ENCODE measurements around the gene FCAMR. TPM values are rescaled to one million over a fixed set of nuclear protein-coding genes. Genes with fewer than 3 reads are reported as not detected.

FCAMR gene
- total RNA-seq, 1 experiment from 2014 or later: not detected

GRCh38 chr1:206939841-206940587 is 30.2 kb downstream of the FCAMR start:
- peaks cover under 1% of the 10 kb centered on the region; the same call in 1 of the 2 replicates for H3K27me3 Mint-ChIP-seq (ENCODE audit: low read depth)
- no peak for TF ChIP-seq E2F1 (CRISPR knock-in tag; IDR thresholded peaks at IDR 0.05)
- no peak for TF ChIP-seq ZNF138 (CRISPR knock-in tag; conservative IDR thresholded peaks at IDR 0.05)
- TF ChIP-seq ZNF512 (CRISPR knock-in tag; IDR thresholded peaks at IDR 0.05; ENCODE audit: borderline replicate concordance): no peak
- TF ChIP-seq FOXJ3 (CRISPR knock-in tag; IDR thresholded peaks at IDR 0.05; ENCODE audit: borderline replicate concordance): no peak
- TF ChIP-seq TCF7 (CRISPR knock-in tag; IDR thresholded peaks at IDR 0.05; ENCODE audit: low read depth): no peak
- no peak for TF ChIP-seq SMAD4 (CRISPR knock-in tag; IDR thresholded peaks at IDR 0.05)
- no peak for TF ChIP-seq MLX (CRISPR knock-in tag; IDR thresholded peaks at IDR 0.05)
- TF ChIP-seq NFATC4 (CRISPR knock-in tag; IDR thresholded peaks at IDR 0.05): no peak
- TF ChIP-seq ZNF317 (CRISPR knock-in tag; IDR thresholded peaks at IDR 0.05; ENCODE audit: borderline replicate concordance, low read depth): no peak
- no peak for TF ChIP-seq GTF2I (CRISPR knock-in tag; conservative IDR thresholded peaks at IDR 0.05)
- no peak for TF ChIP-seq GRHL2 (CRISPR knock-in tag; IDR thresholded peaks at IDR 0.05; ENCODE audit: insufficient replicate concordance, severe bottlenecking)
- TF ChIP-seq GABPB1 (CRISPR knock-in tag; IDR thresholded peaks at IDR 0.05): no peak
- TF ChIP-seq HMGA2 (CRISPR knock-in tag; IDR thresholded peaks at IDR 0.05): no peak
- TF ChIP-seq PRRX2 (CRISPR knock-in tag; IDR thresholded peaks at IDR 0.05): no peak
- no peaks in the 10 kb centered on the region for H3K9me3 Mint-ChIP-seq
- no peak overlapping the region for H3K4me3 Mint-ChIP-seq
- ChIA-PET CTCF (interaction anchor here (2.4 kb wide), 1 partner anchor 42 kb away, joined by 10 read pairs; no protein-coding TSS in a partner anchor), POLR2A (no interaction called here)
- no peaks in the 10 kb centered on the region for H3K36me3 Mint-ChIP-seq
- no peak for DNase-seq (ENCODE audit: low spot score)
- no peak overlapping the region for H3K27ac Mint-ChIP-seq
- ATAC-seq: no peak
- H3K4me1 Mint-ChIP-seq: peaks cover 5% of the 10 kb centered on the region; the same call in 1 of the 2 replicates

GRCh38 chr1:206939131-206939530 is 31.1 kb downstream of the FCAMR start:
- Mint-ChIP-seq H3K36me3 (no peaks in the 10 kb centered on the region), H3K4me1 (peaks cover 5% of the 10 kb centered on the region; the same call in 1 of the 2 replicates), H3K4me3 (no peak overlapping the region), H3K27me3 (ENCODE audit: low read depth) (no peaks in the 10 kb centered on the region; the same call in 1 of the 2 replicates), H3K9me3 (no peaks in the 10 kb centered on the region), H3K27ac (no peak overlapping the region)
- no peak for TF ChIP-seq E2F4 (CRISPR knock-in tag; IDR thresholded peaks at IDR 0.05; ENCODE audit: borderline replicate concordance, low read depth)
- TF ChIP-seq SP1 (CRISPR knock-in tag; conservative IDR thresholded peaks at IDR 0.05): no peak
- TF ChIP-seq MYBL2 (CRISPR knock-in tag; IDR thresholded peaks at IDR 0.05): no peak
- no peak for TF ChIP-seq TCF7 (CRISPR knock-in tag; IDR thresholded peaks at IDR 0.05; ENCODE audit: low read depth)
- DNase-seq (ENCODE audit: low spot score) (no peak), ATAC-seq (no peak)
- POLR2A ChIA-PET: no interaction called here
- CTCF ChIA-PET: interaction anchor here (2.4 kb wide), 1 partner anchor 43 kb away, joined by 10 read pairs; no protein-coding TSS in a partner anchor

GRCh38 chr1:206937425-206937824 is 32.8 kb downstream of the FCAMR start:
- DNase-seq (ENCODE audit: low spot score) (no peak), ATAC-seq (no peak)
- no peaks in the 10 kb centered on the region for H3K27me3 Mint-ChIP-seq (ENCODE audit: low read depth)
- TF ChIP-seq ZMAT4 (CRISPR knock-in tag; IDR thresholded peaks at IDR 0.05): no peak
- no peak for TF ChIP-seq ATF1 (CRISPR knock-in tag; IDR thresholded peaks at IDR 0.05)
- TF ChIP-seq SMAD4 (CRISPR knock-in tag; IDR thresholded peaks at IDR 0.05): no peak
- no peak for TF ChIP-seq STAT6 (CRISPR knock-in tag; conservative IDR thresholded peaks at IDR 0.05; ENCODE audit: low read depth)
- TF ChIP-seq ZNF138 (CRISPR knock-in tag; conservative IDR thresholded peaks at IDR 0.05): no peak
- no peaks in the 10 kb centered on the region for H3K9me3 Mint-ChIP-seq
- H3K27ac Mint-ChIP-seq: no peak overlapping the region
- ChIA-PET CTCF (interaction anchor here (0.9 to 2.8 kb wide), 2 partner anchors 12 to 250 kb away, joined by 3 to 17 read pairs; no protein-coding TSS in a partner anchor), POLR2A (no interaction called here)
- H3K4me1 Mint-ChIP-seq: peaks cover 5% of the 10 kb centered on the region; the same call in 1 of the 2 replicates
- no peaks in the 10 kb centered on the region for H3K36me3 Mint-ChIP-seq
- no peak overlapping the region for H3K4me3 Mint-ChIP-seq

Measured in WTC11 (cell line).